ENCODE results near the gene CNTN5.

DNA sequence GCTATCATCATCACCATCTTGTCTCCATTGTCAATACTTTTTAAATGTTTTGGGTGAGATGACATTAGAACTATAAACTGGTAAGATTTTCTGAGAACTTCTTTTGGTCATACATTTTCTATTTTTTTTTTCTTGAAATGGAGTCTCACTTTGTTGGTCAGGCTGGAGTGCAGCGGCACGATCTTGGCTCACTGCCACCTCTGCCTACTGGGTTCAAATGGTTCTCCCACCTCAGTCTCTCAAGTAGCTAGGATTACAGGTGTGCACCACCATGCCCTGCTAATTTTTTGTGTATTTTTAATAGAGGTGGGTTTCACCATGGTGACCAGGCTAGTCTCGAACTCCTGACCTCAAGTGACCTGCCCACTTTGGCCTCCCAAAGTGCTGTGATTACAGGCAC, 880.4 kb downstream of the CNTN5 start:
- TF ChIP-seq EZH2 (IDR thresholded peaks at IDR 0.05) (no peak), FOXP2 (optimal IDR thresholded peaks at IDR 0.05; ENCODE audit: control extremely low read depth, extremely low read length, insufficient read depth) (no peak), POLR2AphosphoS5 (IDR thresholded peaks at IDR 0.05; ENCODE audit: borderline replicate concordance, low read depth, low read length) (no peak)
